BLaER1 (cell line): ENCODE results near the gene ACP7.

Source experiments
- H3K27ac ChIP-seq: shearing (Covaris generic); formaldehyde crosslinking; 2 replicates; pipeline ENCODE4 v1.8.1; 2022
- H3K27me3 ChIP-seq: shearing (Covaris generic); formaldehyde crosslinking; 2 replicates; pipeline ENCODE4 v1.8.1; 2022
- H3K36me3 ChIP-seq: shearing (Covaris generic); formaldehyde crosslinking; 2 replicates; pipeline ENCODE4 v1.8.1; 2022
- H3K4me1 ChIP-seq: shearing (Covaris generic); formaldehyde crosslinking; 2 replicates; pipeline ENCODE4 v1.8.1; 2022
- H3K4me2 ChIP-seq: shearing (Covaris generic); formaldehyde crosslinking; 2 replicates; pipeline ENCODE4 v1.8.1; 2022
- H3K4me3 ChIP-seq: shearing (Covaris generic); formaldehyde crosslinking; 2 replicates; pipeline ENCODE4 v1.8.1; 2022
- H3K9ac ChIP-seq: shearing (Covaris generic); formaldehyde crosslinking; 2 replicates; pipeline ENCODE4 v1.8.1; 2022
- H3K9me3 ChIP-seq: shearing (Covaris generic); formaldehyde crosslinking; 2 replicates; pipeline ENCODE4 v1.8.1; 2022
- H4K20me1 ChIP-seq: shearing (Covaris generic); formaldehyde crosslinking; 2 replicates; pipeline ENCODE4 v1.8.1; 2022
- Cebpa-rat ChIP-seq: shearing (Covaris generic); IDR thresholded peaks from 2 replicates; pipeline ENCODE4 v1.8.1; 2022

The ACP7 gene

DNA sequence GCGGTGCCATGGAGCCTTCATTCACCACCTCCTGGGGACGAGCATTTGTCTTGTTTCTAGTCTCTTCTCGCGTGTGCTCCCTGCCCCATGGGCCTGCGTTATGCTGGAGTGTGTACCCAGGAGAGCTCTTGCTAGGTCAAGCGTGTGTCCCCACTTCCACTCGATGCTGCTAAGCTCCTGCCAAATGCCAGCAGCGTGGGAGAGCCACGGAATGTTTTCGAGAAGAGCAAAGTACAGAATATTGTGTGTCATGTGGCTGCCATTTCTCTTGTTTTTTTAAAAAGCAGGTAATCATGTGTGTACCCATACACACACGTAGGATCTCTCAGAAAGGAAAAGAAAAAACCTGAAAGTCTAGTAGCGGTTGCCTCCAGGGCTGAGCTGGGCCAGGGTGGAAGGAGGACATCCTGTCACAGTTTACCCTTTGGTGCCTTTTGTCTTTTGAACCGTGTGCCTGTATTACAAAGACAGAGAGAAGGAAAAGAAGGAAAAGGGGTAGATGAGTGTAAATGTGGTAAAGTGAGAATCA is 70.0 kb downstream of the ACP7 start:
- H3K27ac ChIP-seq, result no peak overlapping the region

DNA sequence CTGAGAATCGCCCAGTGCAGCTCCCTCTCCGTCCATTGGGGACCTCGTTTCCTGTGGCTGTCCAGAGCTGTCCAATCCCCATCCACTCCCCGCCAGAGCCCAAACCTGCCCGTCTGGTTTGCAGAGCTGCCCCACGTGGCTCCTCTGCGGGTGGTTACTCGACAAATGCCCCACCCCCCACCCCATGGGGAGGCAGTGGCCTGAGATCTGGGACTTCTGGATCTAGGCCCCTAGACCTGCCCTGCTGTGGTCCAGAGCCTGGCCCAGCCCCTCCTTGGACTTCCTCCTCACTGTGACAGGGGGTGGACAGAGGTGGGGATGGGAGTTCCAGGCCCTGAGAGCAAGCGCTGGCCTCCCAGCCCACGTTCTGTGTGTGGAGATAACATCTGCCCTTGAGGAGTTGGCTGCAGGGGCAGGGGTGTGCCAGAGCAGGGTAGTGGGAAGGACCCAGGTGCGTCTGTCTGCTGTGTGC is 70.5 kb downstream of the ACP7 start:
- TF ChIP-seq Cebpa-rat, result no peak
- Histone ChIP-seq H3K27me3 (no peaks in the 10 kb centered on the region), H3K4me2 (peak overlapping the region; percentile 33), H3K9ac (no peak overlapping the region), H4K20me1 (peaks cover 89% of the 10 kb centered on the region), H3K9me3 (no peaks in the 10 kb centered on the region), H3K36me3 (peaks cover 25% of the 10 kb centered on the region), H3K27ac (0 out of 2 replicates have a peak overlapping the region, but pooled peaks have one; percentile 10), H3K4me1 (peaks cover 80% of the 10 kb centered on the region), H3K4me3 (no peak overlapping the region)

More for the DNA sequence above, 70.0 kb downstream of the ACP7 start:
- peaks cover 25% of the 10 kb centered on the region for H3K36me3 ChIP-seq
- TF ChIP-seq Cebpa-rat, result no peak
- 0 out of 2 replicates have a peak, but pooled peaks cover 1% of the 10 kb centered on the region for H3K9me3 ChIP-seq
- peaks cover 80% of the 10 kb centered on the region for H3K4me1 ChIP-seq
- H3K9ac ChIP-seq, result no peak overlapping the region
- H3K27me3 ChIP-seq, result no peaks in the 10 kb centered on the region
- peaks cover 89% of the 10 kb centered on the region for H4K20me1 ChIP-seq
- no peak overlapping the region for H3K4me3 ChIP-seq
- peak overlapping the region; percentile 33 for H3K4me2 ChIP-seq

DNA sequence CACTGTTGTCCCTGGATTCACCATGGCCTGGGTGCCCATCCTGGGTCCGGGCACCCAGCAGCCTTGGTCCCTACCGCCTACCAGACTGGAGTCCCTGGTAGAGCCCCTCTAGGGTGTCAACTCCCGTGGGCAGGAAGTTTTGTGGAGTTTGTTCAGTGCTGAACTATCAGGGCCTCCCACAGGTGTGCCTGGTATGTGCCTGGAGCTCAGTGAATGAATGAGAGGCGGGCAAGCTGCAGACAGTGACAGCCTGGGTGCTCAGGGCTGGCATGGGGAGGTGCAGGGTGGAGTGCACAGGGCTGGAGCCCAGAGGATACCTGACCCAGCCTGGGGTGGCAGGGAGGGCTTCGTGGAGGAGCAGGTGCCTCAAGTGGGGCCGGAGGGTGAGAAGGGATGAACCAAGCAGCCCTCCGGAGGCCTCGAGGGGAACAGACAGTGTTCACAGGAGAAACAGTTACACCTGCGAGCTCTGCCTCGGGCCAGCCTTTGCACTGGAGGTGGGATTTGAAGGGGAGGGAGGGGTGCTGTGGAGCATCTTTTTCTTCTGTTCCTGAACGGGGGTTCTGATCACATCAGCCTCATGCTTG is 71.0 kb downstream of the ACP7 start:
- Histone ChIP-seq H3K27ac (0 out of 2 replicates have a peak overlapping the region, but pooled peaks have one; percentile 10), H3K4me1 (peaks cover 81% of the 10 kb centered on the region), H4K20me1 (peaks cover 89% of the 10 kb centered on the region), H3K9ac (0 out of 2 replicates have a peak overlapping the region, but pooled peaks have one; percentile 29), H3K9me3 (no peaks in the 10 kb centered on the region), H3K4me2 (peak overlapping the region; percentile 33; the same call in 1 of the 2 replicates), H3K4me3 (no peak overlapping the region), H3K36me3 (peaks cover 23% of the 10 kb centered on the region), H3K27me3 (no peaks in the 10 kb centered on the region)
- TF ChIP-seq Cebpa-rat, result no peak

DNA sequence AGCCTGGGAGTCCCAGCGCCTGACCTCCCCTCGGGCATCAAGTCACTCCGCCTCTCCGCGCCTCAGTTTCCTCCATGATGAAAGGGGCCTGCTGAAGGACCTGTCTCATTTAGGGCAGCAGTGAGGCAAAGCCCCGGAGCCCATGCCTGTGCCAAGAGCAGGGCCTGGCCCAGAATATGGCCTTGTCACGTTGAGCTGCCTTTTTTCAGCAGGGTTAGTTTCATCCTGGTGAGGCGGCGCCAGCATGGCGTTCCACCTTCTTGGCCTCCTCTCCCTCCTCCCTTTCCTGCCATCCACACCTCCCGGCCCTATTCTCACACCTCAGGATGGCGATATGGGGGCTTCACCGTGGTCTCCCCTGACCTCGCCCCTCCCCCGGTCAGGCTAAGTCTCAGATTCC is 71.6 kb downstream of the ACP7 start:
- Histone ChIP-seq H3K27ac (0 out of 2 replicates have a peak overlapping the region, but pooled peaks have one; percentile 10), H3K9ac (0 out of 2 replicates have a peak overlapping the region, but pooled peaks have one; percentile 29)

DNA sequence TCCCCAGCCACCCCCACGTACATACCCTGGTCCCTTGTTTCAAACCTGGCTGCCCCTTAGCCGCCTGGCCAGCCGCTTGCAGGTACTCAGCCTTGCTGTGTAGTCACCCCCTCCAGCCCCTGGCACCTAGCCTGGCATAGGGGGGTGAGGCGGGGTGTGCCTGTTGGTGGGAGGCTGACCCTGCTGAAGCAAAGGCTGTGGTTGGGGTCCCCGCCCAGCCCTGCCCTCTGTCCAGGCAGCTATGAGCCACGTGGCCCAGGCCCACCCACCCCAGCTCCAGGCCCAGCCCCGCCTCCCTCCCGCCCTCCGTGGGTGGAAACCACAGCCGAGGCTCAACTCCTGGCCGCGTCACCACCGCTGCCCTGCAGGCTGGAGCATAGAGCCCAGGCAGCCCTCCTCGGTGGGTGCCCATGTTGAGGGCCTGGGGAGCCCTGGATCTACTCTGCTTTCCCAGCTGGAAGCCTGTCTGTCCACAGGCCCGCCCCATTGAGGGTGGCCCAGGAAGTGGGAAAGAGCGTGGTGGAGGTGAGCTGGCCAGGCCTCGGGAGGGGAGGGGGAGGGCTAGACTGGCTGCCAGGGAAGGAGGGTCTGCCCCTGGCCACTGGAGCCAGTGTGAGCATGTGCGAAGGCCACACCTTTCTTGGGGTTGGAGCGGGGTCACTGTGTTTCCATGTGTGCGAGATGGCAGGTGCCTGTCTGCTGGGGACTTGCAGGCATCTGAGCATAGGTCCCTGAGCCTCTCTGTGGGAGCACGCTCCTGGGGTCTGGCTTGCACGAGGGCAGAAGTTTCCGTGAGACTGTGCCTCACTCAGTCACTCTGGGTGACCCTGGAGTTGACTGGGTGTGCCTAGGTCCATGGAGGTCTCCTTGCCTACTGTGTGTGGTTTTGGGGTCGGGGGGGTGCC is 72.4 kb downstream of the ACP7 start:
- Histone ChIP-seq H3K4me2 (peak overlapping the region; percentile 50), H3K27me3 (no peaks in the 10 kb centered on the region), H3K36me3 (peaks cover 20% of the 10 kb centered on the region), H3K4me1 (peaks cover 76% of the 10 kb centered on the region), H3K9me3 (no peaks in the 10 kb centered on the region), H4K20me1 (peaks cover 89% of the 10 kb centered on the region), H3K9ac (no peak overlapping the region), H3K4me3 (no peak overlapping the region), H3K27ac (peak overlapping the region; percentile 51; the same call in 1 of the 2 replicates)
- TF ChIP-seq Cebpa-rat, result no peak

More for the DNA sequence above, 71.6 kb downstream of the ACP7 start:
- Histone ChIP-seq H3K4me1 (peaks cover 81% of the 10 kb centered on the region), H3K4me3 (no peak overlapping the region), H3K9me3 (no peaks in the 10 kb centered on the region), H3K27me3 (no peaks in the 10 kb centered on the region), H3K36me3 (peaks cover 20% of the 10 kb centered on the region), H4K20me1 (peaks cover 89% of the 10 kb centered on the region), H3K4me2 (peak overlapping the region; percentile 4)
- no peak for TF ChIP-seq Cebpa-rat

DNA sequence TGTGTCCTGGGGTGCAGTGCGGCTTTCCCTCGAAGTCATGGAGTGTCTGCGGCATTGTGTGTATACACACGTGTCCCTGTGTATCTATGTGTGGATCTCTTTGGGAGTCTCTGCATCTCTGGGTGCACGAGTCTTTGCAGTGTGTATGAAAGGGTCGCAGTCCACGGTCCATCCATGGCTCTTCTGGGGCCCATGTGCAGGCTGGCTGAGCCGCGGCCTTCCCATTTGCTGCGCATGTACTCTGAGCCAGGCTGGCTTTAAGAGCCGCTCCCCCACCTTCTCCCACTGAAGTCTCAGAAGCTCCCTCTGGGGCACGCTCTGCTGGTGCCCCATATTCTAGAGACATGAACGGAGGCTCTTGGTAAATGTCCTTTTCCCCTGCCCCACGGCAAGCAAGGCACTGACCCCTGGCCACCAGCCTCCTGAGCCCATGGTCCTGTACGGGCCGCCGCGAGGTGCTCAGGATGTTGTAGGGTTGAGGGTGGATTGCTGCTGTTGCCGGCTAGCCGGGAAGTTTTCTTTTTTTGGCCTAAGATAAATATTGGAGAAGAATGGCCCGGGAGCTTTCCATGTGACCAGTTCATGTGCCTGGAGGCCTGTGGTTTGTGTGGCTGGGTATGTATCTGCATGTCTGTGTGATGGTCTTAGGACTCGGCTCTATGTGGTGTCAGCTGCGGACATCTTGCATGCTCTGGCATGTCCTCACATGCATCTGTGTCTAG is 73.3 kb downstream of the ACP7 start:
- Histone ChIP-seq H3K4me2 (peak overlapping the region; percentile 50; the same call in 1 of the 2 replicates), H3K27me3 (no peaks in the 10 kb centered on the region), H3K4me3 (no peak overlapping the region), H3K9me3 (no peaks in the 10 kb centered on the region), H3K4me1 (peaks cover 69% of the 10 kb centered on the region), H3K36me3 (peaks cover 20% of the 10 kb centered on the region), H3K9ac (no peak overlapping the region), H4K20me1 (peaks cover 88% of the 10 kb centered on the region), H3K27ac (0 out of 2 replicates have a peak overlapping the region, but pooled peaks have one; percentile 18)
- TF ChIP-seq Cebpa-rat, result no peak

DNA sequence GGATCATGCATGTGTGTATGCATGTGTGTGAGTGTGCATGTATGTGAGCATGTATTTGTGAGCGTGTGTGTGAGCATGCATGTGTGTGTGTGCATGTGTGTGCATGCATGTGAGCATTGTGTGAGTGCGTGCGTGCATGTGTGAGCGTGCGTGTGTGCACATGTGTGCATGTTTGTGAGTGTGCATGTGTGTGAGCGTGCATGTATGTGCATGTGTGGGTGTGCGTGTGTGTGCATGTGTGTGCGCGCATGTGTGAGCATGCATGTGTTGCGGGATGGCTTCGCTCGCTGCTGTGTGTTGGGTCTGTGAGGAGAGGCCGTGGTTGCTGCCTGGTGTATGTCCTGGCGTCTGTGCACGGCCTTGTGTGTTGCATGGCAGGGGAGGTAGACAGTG is 73.8 kb downstream of the ACP7 start:
- Histone ChIP-seq H3K27me3 (no peaks in the 10 kb centered on the region), H3K4me3 (no peak overlapping the region), H3K4me1 (peaks cover 69% of the 10 kb centered on the region), H3K36me3 (peaks cover 20% of the 10 kb centered on the region), H3K4me2 (no peak overlapping the region), H3K9me3 (no peaks in the 10 kb centered on the region), H3K27ac (peak overlapping the region; percentile 44; the same call in 1 of the 2 replicates), H4K20me1 (peaks cover 88% of the 10 kb centered on the region), H3K9ac (no peak overlapping the region)
- TF ChIP-seq Cebpa-rat, result no peak

DNA sequence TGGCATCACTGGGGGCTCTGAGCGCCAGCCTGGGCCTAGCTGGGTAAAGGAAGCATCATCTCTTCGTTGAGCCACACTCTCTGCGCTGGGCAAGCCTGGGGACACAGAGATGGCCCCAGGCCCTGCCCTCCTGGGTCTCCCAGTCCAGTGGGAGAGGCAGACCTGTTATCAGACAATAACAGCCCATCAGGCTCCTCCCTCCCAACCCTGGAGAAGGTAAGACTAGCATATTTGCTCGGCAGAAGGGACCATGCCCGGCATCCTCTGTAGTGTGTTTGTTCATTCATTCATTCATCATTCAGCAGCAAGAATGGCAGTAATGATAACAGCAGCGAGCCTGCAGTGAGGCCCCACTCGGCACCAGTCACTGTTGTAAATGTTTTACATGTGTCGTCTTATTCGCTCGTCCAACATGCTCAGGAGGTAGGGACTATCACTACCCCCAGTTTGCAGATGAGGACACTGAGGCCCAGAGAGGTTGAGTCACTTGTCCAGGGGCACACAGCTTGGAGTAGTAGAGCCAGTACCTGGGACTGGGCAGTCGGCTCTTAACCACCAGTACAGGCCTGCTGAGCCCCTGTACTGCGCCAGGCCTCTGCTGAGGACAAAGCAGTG is 74.6 kb downstream of the ACP7 start:
- peak overlapping the region; percentile 44; the same call in 1 of the 2 replicates for H3K27ac ChIP-seq
- no peak overlapping the region for H3K4me3 ChIP-seq
- H3K4me1 ChIP-seq, result peaks cover 66% of the 10 kb centered on the region
- no peak overlapping the region for H3K4me2 ChIP-seq
- peaks cover 94% of the 10 kb centered on the region for H4K20me1 ChIP-seq
- no peaks in the 10 kb centered on the region for H3K9me3 ChIP-seq
- peaks cover 14% of the 10 kb centered on the region for H3K36me3 ChIP-seq
- TF ChIP-seq Cebpa-rat, result no peak
- H3K27me3 ChIP-seq, result no peaks in the 10 kb centered on the region
- no peak overlapping the region for H3K9ac ChIP-seq

DNA sequence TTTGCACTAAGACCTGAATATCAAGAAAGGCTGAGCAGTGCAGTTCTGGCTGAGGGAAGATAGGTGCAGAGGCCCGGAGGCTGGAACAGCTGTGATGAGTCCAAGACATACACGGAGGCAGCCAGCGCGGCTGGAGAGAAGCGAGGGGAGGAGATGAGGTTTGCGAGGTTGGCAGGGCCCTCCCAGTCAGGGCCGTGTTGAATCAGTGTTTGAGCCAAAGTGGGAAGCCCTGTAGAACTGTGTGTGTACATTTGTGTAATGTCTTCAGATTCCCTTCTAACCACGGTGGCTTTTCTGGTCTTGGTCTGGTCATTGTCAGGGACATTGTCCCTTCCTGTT is 76.3 kb downstream of the ACP7 start:
- H3K9me3 ChIP-seq, result no peaks in the 10 kb centered on the region
- H3K4me1 ChIP-seq, result peaks cover 50% of the 10 kb centered on the region
- H3K4me2 ChIP-seq, result 0 out of 2 replicates have a peak overlapping the region, but pooled peaks have one; percentile 7
- H3K27me3 ChIP-seq, result no peaks in the 10 kb centered on the region
- no peak for TF ChIP-seq Cebpa-rat
- peaks cover 14% of the 10 kb centered on the region for H3K36me3 ChIP-seq
- H3K4me3 ChIP-seq, result no peak overlapping the region
- H3K9ac ChIP-seq, result peak overlapping the region; percentile 45
- H4K20me1 ChIP-seq, result peaks cover 95% of the 10 kb centered on the region
- H3K27ac ChIP-seq, result peak overlapping the region; percentile 53
